SK-N-SH (cell line): Measurements from ENCODE around the gene KLK15.

Experiments used
- POLR2AphosphoS5 ChIP-seq: IDR thresholded peaks from 2 replicates; pipeline ENCODE4 v1.6.1; 2012; ENCODE audit warnings: low read depth, low read length
- REST ChIP-seq: IDR thresholded peaks from 2 replicates; pipeline ENCODE4 v1.6.1; 2012; ENCODE audit warnings: mild to moderate bottlenecking, low read depth, low read length, moderate library complexity
- TF ChIP-seq, protein P1 (sequence below): fragments of 150-350 bp; IDR thresholded peaks from 2 replicates; pipeline ENCODE4 v1.6.1; 2017; ENCODE audit warnings: antibody characterized with exemption, low read length, low read depth, borderline replicate concordance

GRCh38 chr19:50876456-50876855, 43.1 kb upstream of the KLK15 start:
- no peak for TF ChIP-seq REST
- TF ChIP-seq POLR2AphosphoS5 = no peak
- TF ChIP-seq, protein P1, sequence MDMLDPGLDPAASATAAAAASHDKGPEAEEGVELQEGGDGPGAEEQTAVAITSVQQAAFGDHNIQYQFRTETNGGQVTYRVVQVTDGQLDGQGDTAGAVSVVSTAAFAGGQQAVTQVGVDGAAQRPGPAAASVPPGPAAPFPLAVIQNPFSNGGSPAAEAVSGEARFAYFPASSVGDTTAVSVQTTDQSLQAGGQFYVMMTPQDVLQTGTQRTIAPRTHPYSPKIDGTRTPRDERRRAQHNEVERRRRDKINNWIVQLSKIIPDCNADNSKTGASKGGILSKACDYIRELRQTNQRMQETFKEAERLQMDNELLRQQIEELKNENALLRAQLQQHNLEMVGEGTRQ = no peak
